ENCODE data around the gene OR51V1. TPM values are rescaled to one million over a fixed set of nuclear protein-coding genes. Genes with fewer than 3 reads are reported as not detected.

The OR51V1 gene
- total and polyA plus RNA-seq, 2 experiments from 2014 or later, result not detected

DNA sequence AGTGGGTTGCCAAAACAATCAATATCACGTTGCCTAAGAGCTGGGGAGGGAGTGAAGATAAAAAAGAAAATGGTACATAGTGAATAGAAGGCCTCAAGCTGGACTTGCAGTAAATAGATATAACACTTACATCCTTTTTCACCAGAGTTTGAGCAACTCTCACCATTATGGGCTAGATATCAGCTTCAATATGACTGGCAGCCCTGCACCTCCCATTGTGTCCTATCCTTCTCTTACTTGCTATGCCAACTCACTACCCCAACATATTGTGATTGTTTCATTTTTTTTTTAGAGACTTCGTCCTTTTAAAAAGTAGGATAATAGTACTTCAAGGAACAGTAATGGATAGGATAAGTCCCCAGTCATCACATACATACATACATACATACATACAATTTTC, 41.7 kb upstream of the OR51V1 start:
- no peak overlapping the region for H3K4me3 ChIP-seq
- in situ Hi-C loops (cut with MboI), result no loop called here
- no peak overlapping the region for H3K27ac ChIP-seq
- H3F3A ChIP-seq (ENCODE audit: insufficient read depth), result no peaks in the 10 kb centered on the region
- no peaks in the 10 kb centered on the region for H3K79me2 ChIP-seq (ENCODE audit: insufficient read depth)
- TF ChIP-seq EZH2 (IDR thresholded peaks at IDR 0.05; ENCODE audit: insufficient read depth, poor library complexity, severe bottlenecking), result no peak
- 51 to 61% methylated on average over 2 of the region's 2 CpGs for WGBS, 2 experiments (ENCODE audit: low coverage in 1 of 2, low lambda C conversion rate in 2 of 2, missing lambda C conversion rate in 2 of 2)
- no peaks in the 10 kb centered on the region for H3K9me3 ChIP-seq (ENCODE audit: low read depth)
- DNase-seq, result no peak
- no peak overlapping the region for H2AFZ ChIP-seq
- H3K9ac ChIP-seq, result no peak overlapping the region
- no peaks in the 10 kb centered on the region for H3K9me2 ChIP-seq (ENCODE audit: insufficient read depth)
- no peaks in the 10 kb centered on the region for H3K36me3 ChIP-seq (ENCODE audit: low read depth)
- no peaks in the 10 kb centered on the region for H4K20me1 ChIP-seq (ENCODE audit: insufficient read depth)
- no peak overlapping the region for H3K4me2 ChIP-seq (ENCODE audit: unreplicated experiment)
- H3K27me3 ChIP-seq (replicated peaks; ENCODE audit: insufficient read depth), result no peaks in the 10 kb centered on the region
- H3K4me1 ChIP-seq (ENCODE audit: insufficient read depth), result no peaks in the 10 kb centered on the region

DNA sequence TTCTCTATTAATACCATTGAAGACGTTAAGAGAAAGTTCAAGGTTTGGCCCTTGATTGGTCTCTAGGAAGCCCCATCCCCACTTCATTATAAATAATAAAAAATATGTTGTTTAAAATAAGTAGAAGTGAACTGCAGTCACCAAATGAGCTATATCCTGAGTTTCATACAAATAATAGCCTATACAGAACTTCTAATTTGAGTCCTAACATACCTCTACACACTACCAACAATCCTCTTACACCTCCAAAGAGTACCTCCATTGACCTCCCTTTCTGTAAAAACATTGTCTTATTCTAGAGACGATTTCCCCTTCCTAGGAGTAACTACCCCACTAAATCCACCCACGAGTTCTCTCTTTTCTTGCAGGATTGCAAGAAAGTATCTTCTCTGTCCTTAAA, 41.0 kb upstream of the OR51V1 start:
- Histone ChIP-seq H3K4me1 (ENCODE audit: insufficient read depth) (no peaks in the 10 kb centered on the region), H3K27ac (no peak overlapping the region), H3F3A (ENCODE audit: insufficient read depth) (no peaks in the 10 kb centered on the region), H3K9me2 (ENCODE audit: insufficient read depth) (no peaks in the 10 kb centered on the region), H3K9ac (no peak overlapping the region), H3K4me3 (no peak overlapping the region), H3K4me2 (ENCODE audit: unreplicated experiment) (no peak overlapping the region), H3K9me3 (ENCODE audit: low read depth) (no peaks in the 10 kb centered on the region), H4K20me1 (ENCODE audit: insufficient read depth) (no peaks in the 10 kb centered on the region), H3K79me2 (ENCODE audit: insufficient read depth) (no peaks in the 10 kb centered on the region), H3K36me3 (ENCODE audit: low read depth) (no peaks in the 10 kb centered on the region), H2AFZ (no peak overlapping the region), H3K27me3 (replicated peaks; ENCODE audit: insufficient read depth) (no peaks in the 10 kb centered on the region)
- in situ Hi-C loops (cut with MboI), result no loop called here
- no peak for DNase-seq
- WGBS, 2 experiments (ENCODE audit: low coverage in 1 of 2, low lambda C conversion rate in 2 of 2, missing lambda C conversion rate in 2 of 2), result 40 to 49% methylated on average over 3 of the region's 3 CpGs
- TF ChIP-seq EZH2phosphoT487 (IDR thresholded peaks at IDR 0.05; ENCODE audit: insufficient read depth, low read depth) (no peak), EZH2 (IDR thresholded peaks at IDR 0.05; ENCODE audit: insufficient read depth, poor library complexity, severe bottlenecking) (no peak)

DNA sequence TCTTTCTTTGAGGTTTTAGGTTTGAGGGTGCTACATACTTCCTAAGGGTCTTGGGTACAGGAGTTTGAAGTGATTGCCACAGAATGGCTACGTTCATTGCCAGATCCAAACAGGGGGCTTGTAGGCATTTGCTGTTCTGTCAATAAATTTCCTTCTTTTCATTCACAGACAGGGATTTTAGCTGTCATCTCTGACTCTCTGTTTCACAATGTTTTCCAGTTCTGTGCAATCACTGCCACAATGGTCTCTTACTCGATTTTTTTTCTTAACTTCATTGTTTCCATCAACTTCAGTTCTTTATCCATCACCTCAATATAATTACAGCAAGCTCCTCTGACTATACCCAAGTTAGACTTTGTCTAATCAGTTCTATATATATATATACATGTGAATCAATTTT, 40.0 kb upstream of the OR51V1 start:
- 49 to 64% methylated on average over 2 of the region's 2 CpGs for WGBS, 2 experiments (ENCODE audit: low coverage in 1 of 2, low lambda C conversion rate in 2 of 2, missing lambda C conversion rate in 2 of 2)
- Histone ChIP-seq H3K4me3 (no peak overlapping the region), H3F3A (ENCODE audit: insufficient read depth) (no peaks in the 10 kb centered on the region), H3K27ac (no peak overlapping the region), H3K27me3 (replicated peaks; ENCODE audit: insufficient read depth) (no peaks in the 10 kb centered on the region), H3K4me1 (ENCODE audit: insufficient read depth) (no peaks in the 10 kb centered on the region), H3K36me3 (ENCODE audit: low read depth) (no peaks in the 10 kb centered on the region), H4K20me1 (ENCODE audit: insufficient read depth) (no peaks in the 10 kb centered on the region), H2AFZ (no peak overlapping the region), H3K79me2 (ENCODE audit: insufficient read depth) (no peaks in the 10 kb centered on the region), H3K9me3 (ENCODE audit: low read depth) (no peaks in the 10 kb centered on the region), H3K9me2 (ENCODE audit: insufficient read depth) (no peaks in the 10 kb centered on the region), H3K4me2 (ENCODE audit: unreplicated experiment) (no peak overlapping the region), H3K9ac (no peak overlapping the region)
- TF ChIP-seq EZH2phosphoT487 (IDR thresholded peaks at IDR 0.05; ENCODE audit: insufficient read depth, low read depth), result no peak
- DNase-seq, result no peak
- in situ Hi-C loops (cut with MboI), result no loop called here

DNA sequence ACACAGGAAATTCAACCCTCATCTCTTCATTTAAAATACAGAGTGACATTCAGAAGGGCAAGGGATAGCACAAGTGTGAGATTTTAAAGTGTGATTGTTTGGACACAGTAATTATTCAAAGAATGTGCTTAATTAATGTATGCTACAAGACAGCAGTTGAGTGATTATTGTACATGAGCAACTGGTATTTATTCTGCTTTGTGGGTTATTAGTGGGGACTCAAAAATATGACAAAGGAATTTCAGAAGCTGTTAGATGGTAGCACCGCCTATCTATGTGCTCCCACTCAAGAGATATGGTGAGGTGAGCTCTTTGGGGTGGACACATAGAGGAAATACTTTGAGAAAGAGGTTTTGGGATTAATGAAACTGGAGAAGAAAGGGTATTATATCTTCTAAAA, 39.6 kb upstream of the OR51V1 start:
- Histone ChIP-seq H3K79me2 (ENCODE audit: insufficient read depth) (no peaks in the 10 kb centered on the region), H3K9ac (no peak overlapping the region), H4K20me1 (ENCODE audit: insufficient read depth) (no peaks in the 10 kb centered on the region), H3K4me1 (ENCODE audit: insufficient read depth) (no peaks in the 10 kb centered on the region), H2AFZ (no peak overlapping the region), H3F3A (ENCODE audit: insufficient read depth) (no peaks in the 10 kb centered on the region), H3K27ac (no peak overlapping the region), H3K9me2 (ENCODE audit: insufficient read depth) (no peaks in the 10 kb centered on the region), H3K4me2 (ENCODE audit: unreplicated experiment) (no peak overlapping the region), H3K9me3 (ENCODE audit: low read depth) (no peaks in the 10 kb centered on the region), H3K4me3 (no peak overlapping the region), H3K36me3 (ENCODE audit: low read depth) (no peaks in the 10 kb centered on the region), H3K27me3 (replicated peaks; ENCODE audit: insufficient read depth) (no peaks in the 10 kb centered on the region)
- in situ Hi-C loops (cut with MboI), result no loop called here
- DNase-seq, result no peak
- no peak for TF ChIP-seq EZH2 (IDR thresholded peaks at IDR 0.05; ENCODE audit: insufficient read depth, poor library complexity, severe bottlenecking)
- WGBS, 2 experiments (ENCODE audit: low coverage in 1 of 2, low lambda C conversion rate in 2 of 2, missing lambda C conversion rate in 2 of 2), result 92 to 100% methylated on average over 1 of the region's 1 CpG

DNA sequence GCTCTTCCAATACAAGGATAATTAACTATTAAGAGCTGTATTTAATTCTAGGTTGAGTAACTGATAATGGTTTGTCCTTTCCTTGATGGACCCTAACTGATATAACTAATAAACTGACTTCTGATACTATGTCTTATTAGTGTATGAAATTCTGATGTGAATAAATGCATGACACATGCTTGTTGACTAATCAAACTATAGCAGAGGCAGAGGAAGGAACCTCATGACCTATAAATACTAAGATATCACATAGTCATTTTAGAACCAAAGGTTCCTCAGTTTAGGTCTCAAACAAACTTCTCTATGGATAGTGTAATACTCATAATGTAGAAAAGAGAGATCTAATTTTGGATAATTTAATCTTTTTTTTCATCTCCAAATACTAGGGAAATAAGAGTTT, 38.6 kb upstream of the OR51V1 start:
- H3K27me3 ChIP-seq (replicated peaks; ENCODE audit: insufficient read depth), result no peaks in the 10 kb centered on the region

More for the DNA sequence above, 38.6 kb upstream of the OR51V1 start:
- H3K27ac ChIP-seq, result no peak overlapping the region
- no peaks in the 10 kb centered on the region for H3K79me2 ChIP-seq (ENCODE audit: insufficient read depth)
- no peak for DNase-seq
- H3K9me3 ChIP-seq (ENCODE audit: low read depth), result no peaks in the 10 kb centered on the region
- no peaks in the 10 kb centered on the region; the same call in 1 of the 2 replicates for H3K4me1 ChIP-seq (ENCODE audit: insufficient read depth)
- H3K4me2 ChIP-seq (ENCODE audit: unreplicated experiment), result no peak overlapping the region
- no peak overlapping the region for H3K4me3 ChIP-seq
- no peaks in the 10 kb centered on the region for H4K20me1 ChIP-seq (ENCODE audit: insufficient read depth)
- H3K36me3 ChIP-seq (ENCODE audit: low read depth), result no peaks in the 10 kb centered on the region
- in situ Hi-C loops (cut with MboI), result no loop called here
- no peak overlapping the region for H3K9ac ChIP-seq
- no peak for TF ChIP-seq EZH2 (IDR thresholded peaks at IDR 0.05; ENCODE audit: insufficient read depth, poor library complexity, severe bottlenecking)
- TF ChIP-seq EZH2phosphoT487 (IDR thresholded peaks at IDR 0.05; ENCODE audit: insufficient read depth, low read depth), result no peak
- H3F3A ChIP-seq (ENCODE audit: insufficient read depth), result 0 out of 2 replicates have a peak, but pooled peaks cover 5% of the 10 kb centered on the region
- no peaks in the 10 kb centered on the region for H3K9me2 ChIP-seq (ENCODE audit: insufficient read depth)
- H2AFZ ChIP-seq, result no peak overlapping the region

Data from GM23248 (cell line).